CD4-positive, alpha-beta T cell (primary cell): Measurements from ENCODE around the gene ARID3A. TPM values are rescaled to one million over a fixed set of nuclear protein-coding genes. Genes with fewer than 3 reads are reported as not detected.

Experiments used
- ATAC-seq: fragments of 200-7000 bp; cut with Tn5 transposase; one replicate; pipeline ENCODE4 v1.10.0; 2022; ENCODE audit warnings: mild to moderate bottlenecking; ENCODE audit not compliant: poor library complexity
- CTCF ChIA-PET: fragments of 350-600 bp; sonication (Branson Sonifier 250); formaldehyde crosslinking; loops from one replicate; lab custom pipeline; 2021; ENCODE audit warnings: antibody characterized with exemption, inconsistent platforms; lab: Charles Lee
- POLR2A ChIA-PET: fragments of 350-600 bp; sonication (Branson Sonifier 250); formaldehyde crosslinking; loops from one replicate; lab custom pipeline; 2021; ENCODE audit warnings: antibody characterized with exemption, inconsistent platforms; lab: Charles Lee
- DNase-seq, 14 experiments: peaks; one replicate each; pipeline ENCODE4 v3.0.0-alpha.2; 2013 to 2020; ENCODE audit warnings: mixed read lengths in 2 of 14
- H3K27ac ChIP-seq, 2 donors: one replicate each; pipeline versions ENCODE4 v1.5.1 to v1.7.0; 2013; ENCODE audit warnings: low read length in 2 of 2, low read depth in 1 of 2, mild to moderate bottlenecking in 1 of 2
- H3K27me3 ChIP-seq, 2 experiments: 1 replicate in 1 of 2; 2 replicates in 1 of 2; pipeline versions ENCODE4 v1.6.1 to v1.7.0; 2013; ENCODE audit warnings: low read length in 2 of 2, control low read depth in 1 of 2, mild to moderate bottlenecking in 1 of 2, moderate library complexity in 1 of 2; ENCODE audit not compliant: insufficient read depth in 2 of 2, control insufficient read depth in 1 of 2
- H3K36me3 ChIP-seq: one replicate; pipeline ENCODE4 v1.6.1; 2013; ENCODE audit warnings: low read length, control low read depth; ENCODE audit not compliant: insufficient read depth
- H3K4me1 ChIP-seq: one replicate; pipeline ENCODE4 v1.6.1; 2013; ENCODE audit warnings: low read length, control low read depth; ENCODE audit not compliant: insufficient read depth
- H3K4me3 ChIP-seq: one replicate; pipeline ENCODE4 v1.5.1; 2013; ENCODE audit warnings: mild to moderate bottlenecking, low read length, moderate library complexity
- H3K9me3 ChIP-seq, 2 experiments: 1 replicate in 1 of 2; 2 replicates in 1 of 2; pipeline versions ENCODE4 v1.6.1 to v1.7.0; 2013; ENCODE audit warnings: low read length in 2 of 2, mild to moderate bottlenecking in 2 of 2, control low read depth in 1 of 2, moderate library complexity in 1 of 2; ENCODE audit not compliant: control insufficient read depth in 1 of 2, insufficient read depth in 1 of 2
- H3K27ac Mint-ChIP-seq: one replicate; pipeline ENCODE4 v1.8.0; 2020; ENCODE audit warnings: mixed read lengths
- H3K27me3 Mint-ChIP-seq: one replicate; pipeline ENCODE4 v1.8.0; 2021; ENCODE audit warnings: mixed read lengths
- H3K36me3 Mint-ChIP-seq: one replicate; pipeline ENCODE4 v1.8.0; 2021; ENCODE audit warnings: low read depth, mixed read lengths
- H3K4me1 Mint-ChIP-seq: one replicate; pipeline ENCODE4 v1.8.0; 2021; ENCODE audit warnings: low read depth, mixed read lengths
- H3K4me3 Mint-ChIP-seq: one replicate; pipeline ENCODE4 v1.8.0; 2020; ENCODE audit warnings: mild to moderate bottlenecking, mixed read lengths
- H3K9me3 Mint-ChIP-seq: one replicate; pipeline ENCODE4 v1.8.0; 2020; ENCODE audit warnings: mixed read lengths
- CTCF ChIP-seq: fragments of 200-600 bp; IDR thresholded peaks from one replicate; pipeline ENCODE4 v1.8.0; 2022; ENCODE audit warnings: antibody characterized with exemption, mild to moderate bottlenecking
- intact Hi-C, 2 experiments: fragments of 100-400 bp; cut with DNase I in 1 of 2; cut with micrococcal nuclease in 1 of 2; formaldehyde crosslinking; loops; one replicate each; pipeline versions ENCODE4 v1.15.1 to v1.9.0; 2023 to 2025; cut with DNase I, micrococcal nuclease
- total RNA-seq, 174 experiments: library from RNA in 2 of 174; stranded (reverse) in 2 of 174; gene quantifications; one replicate each; pipeline ENCODE4 v1.2.3 and lab custom pipeline; 2021 to 2026

Gene ARID3A
- total RNA-seq, 2 experiments from 2014 or later, result 3.7 to 4.1 TPM

GRCh38 chr19:1010586-1011510, 85.0 kb downstream of the ARID3A start:
- no peak for DNase-seq
- H3K4me1 ChIP-seq, result peaks cover 15% of the 10 kb centered on the region
- ChIA-PET CTCF (no interaction called here), POLR2A (no interaction called here)
- no peaks in the 10 kb centered on the region for H3K27me3 Mint-ChIP-seq
- no peak overlapping the region for H3K4me3 Mint-ChIP-seq
- peaks cover 10% of the 10 kb centered on the region for H3K36me3 Mint-ChIP-seq
- H3K27ac ChIP-seq, result no peak overlapping the region
- H3K27ac Mint-ChIP-seq, result no peak overlapping the region
- intact Hi-C loops, result no loop called here
- H3K36me3 ChIP-seq, result peaks cover 44% of the 10 kb centered on the region
- peaks cover 0 to 4% of the 10 kb centered on the region in 2 experiments for H3K9me3 ChIP-seq
- no peaks in the 10 kb centered on the region for H3K4me1 Mint-ChIP-seq
- no peaks in the 10 kb centered on the region for H3K27me3 ChIP-seq
- H3K9me3 Mint-ChIP-seq, result no peaks in the 10 kb centered on the region
- no peak for ATAC-seq
- H3K4me3 ChIP-seq, result no peak overlapping the region
- TF ChIP-seq CTCF, result no peak

- TF ChIP-seq CTCF, result no peak
- Histone ChIP-seq H3K27me3 (no peaks in the 10 kb centered on the region), H3K36me3 (peaks cover 44% of the 10 kb centered on the region), H3K4me3 (no peak overlapping the region), H3K9me3 (peaks cover 0 to 4% of the 10 kb centered on the region in 2 experiments), H3K27ac (no peak overlapping the region), H3K4me1 (peaks cover 25% of the 10 kb centered on the region)
- CTCF ChIA-PET, result no interaction called here
- H3K27ac Mint-ChIP-seq, result no peak overlapping the region
- H3K36me3 Mint-ChIP-seq, result peaks cover 10% of the 10 kb centered on the region
- no peak overlapping the region for H3K4me3 Mint-ChIP-seq
- DNase-seq (no peak), ATAC-seq (no peak)
- POLR2A ChIA-PET, result no interaction called here
- H3K4me1 Mint-ChIP-seq, result peaks cover 3% of the 10 kb centered on the region
- intact Hi-C loops, result no loop called here
- H3K9me3 Mint-ChIP-seq, result no peaks in the 10 kb centered on the region
- H3K27me3 Mint-ChIP-seq, result no peaks in the 10 kb centered on the region
These were observed 86.0 kb downstream of the ARID3A start for GRCh38 chr19:1011831-1012333.

GRCh38 chr19:1012334-1012733, 86.5 kb downstream of the ARID3A start:
- Mint-ChIP-seq H3K27ac (no peak overlapping the region), H3K36me3 (peaks cover 10% of the 10 kb centered on the region), H3K4me1 (peaks cover 7% of the 10 kb centered on the region), H3K9me3 (no peaks in the 10 kb centered on the region), H3K27me3 (no peaks in the 10 kb centered on the region), H3K4me3 (no peak overlapping the region)
- Histone ChIP-seq H3K27ac (no peak overlapping the region), H3K4me3 (no peak overlapping the region), H3K9me3 (peaks cover 0 to 4% of the 10 kb centered on the region in 2 experiments), H3K36me3 (peaks cover 44% of the 10 kb centered on the region), H3K4me1 (peaks cover 30% of the 10 kb centered on the region), H3K27me3 (no peaks in the 10 kb centered on the region)
- intact Hi-C loops, result no loop called here
- DNase-seq (no peak), ATAC-seq (no peak)
- no peak for TF ChIP-seq CTCF
- ChIA-PET POLR2A (no interaction called here), CTCF (no interaction called here)
